ENCODE data around the gene TSEN34. TPM values are rescaled to one million over a fixed set of nuclear protein-coding genes. Genes with fewer than 3 reads are reported as not detected.

TSEN34 gene
- total RNA-seq = 22.6 TPM
- long read RNA-seq, transcript TSEN34-203 (4 exons, 1,349 nt) = major isoform, 42 of 86 reads
- long read RNA-seq, transcript TSEN34-201 (5 exons, 2,294 nt) = minor isoform, 28 of 86 reads
- long read RNA-seq, partial matches to known transcripts = 5 of 86 reads
- long read RNA-seq, other reads (novel, unspliced or antisense) = 8 of 86 reads

DNA sequence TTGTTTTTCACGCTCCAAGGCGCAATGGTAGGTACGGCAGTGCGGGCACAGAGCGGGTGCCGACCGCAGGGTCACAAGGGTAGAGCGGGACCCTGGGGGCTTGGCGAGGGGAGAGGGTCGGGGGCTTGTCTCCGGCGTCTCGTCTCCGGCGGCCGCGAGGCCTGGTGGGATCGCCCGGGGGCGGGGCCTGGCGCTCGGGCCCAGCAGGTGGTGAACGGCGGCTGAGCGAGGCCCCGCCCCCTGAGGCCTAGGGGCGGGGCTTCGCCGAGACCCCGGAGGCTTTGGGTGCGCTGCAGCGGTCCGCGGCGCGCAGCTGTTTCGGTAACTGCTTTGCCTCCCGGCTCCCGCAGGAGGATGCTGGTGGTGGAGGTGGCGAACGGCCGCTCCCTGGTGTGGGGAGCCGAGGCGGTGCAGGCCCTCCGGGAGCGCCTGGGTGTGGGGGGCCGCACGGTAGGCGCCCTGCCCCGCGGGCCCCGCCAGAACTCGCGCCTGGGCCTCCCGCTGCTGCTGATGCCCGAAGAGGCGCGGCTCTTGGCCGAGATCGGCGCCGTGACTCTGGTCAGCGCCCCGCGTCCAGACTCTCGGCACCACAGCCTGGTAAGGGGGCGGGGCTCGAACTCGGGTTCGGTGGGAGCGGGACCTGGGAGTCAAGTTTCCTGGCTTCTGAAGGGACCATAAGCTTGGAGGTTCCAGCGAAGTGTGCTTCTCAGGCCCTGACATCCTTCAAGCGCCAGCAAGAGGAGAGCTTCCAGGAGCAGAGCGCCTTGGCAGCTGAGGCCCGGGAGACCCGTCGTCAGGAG is at the start of gene TSEN34:
Gene TSEN34 (plus strand): TSS at position 298 of the 800 bp plus-strand sequence. CDS start 57 bp downstream, at position 355.
- peak; percentile 96 for DNase-seq (ENCODE audit: low spot score)
- intact Hi-C loops (cut with DNase I) = loop anchor here (1.0 to 2.0 kb wide), 2 partner anchors 9 to 14 kb away; partner anchors contain the start of gene RPS9

DNA sequence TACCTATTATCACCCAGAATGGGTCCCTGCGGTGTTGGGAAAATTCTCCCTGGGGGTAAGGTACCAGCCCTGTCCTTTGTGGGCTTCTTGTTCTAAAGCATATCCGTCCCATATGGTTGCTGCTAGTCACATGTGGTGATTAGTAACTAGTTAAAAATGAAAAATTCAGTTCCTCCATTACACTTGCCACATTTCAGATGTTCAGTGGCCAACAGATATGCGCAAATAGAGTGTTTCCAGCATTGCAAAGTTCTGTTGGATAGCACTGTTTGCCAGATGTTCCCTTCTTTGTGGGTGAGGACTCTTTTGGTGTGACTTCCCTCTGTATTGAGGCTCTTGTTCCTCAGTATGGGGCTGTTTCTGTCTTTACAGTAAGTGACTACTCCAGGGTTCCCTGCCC is 49.8 kb upstream of the TSEN34 start:
- intact Hi-C loops (cut with DNase I) = no loop called here
- no peak for DNase-seq (ENCODE audit: low spot score)

DNA sequence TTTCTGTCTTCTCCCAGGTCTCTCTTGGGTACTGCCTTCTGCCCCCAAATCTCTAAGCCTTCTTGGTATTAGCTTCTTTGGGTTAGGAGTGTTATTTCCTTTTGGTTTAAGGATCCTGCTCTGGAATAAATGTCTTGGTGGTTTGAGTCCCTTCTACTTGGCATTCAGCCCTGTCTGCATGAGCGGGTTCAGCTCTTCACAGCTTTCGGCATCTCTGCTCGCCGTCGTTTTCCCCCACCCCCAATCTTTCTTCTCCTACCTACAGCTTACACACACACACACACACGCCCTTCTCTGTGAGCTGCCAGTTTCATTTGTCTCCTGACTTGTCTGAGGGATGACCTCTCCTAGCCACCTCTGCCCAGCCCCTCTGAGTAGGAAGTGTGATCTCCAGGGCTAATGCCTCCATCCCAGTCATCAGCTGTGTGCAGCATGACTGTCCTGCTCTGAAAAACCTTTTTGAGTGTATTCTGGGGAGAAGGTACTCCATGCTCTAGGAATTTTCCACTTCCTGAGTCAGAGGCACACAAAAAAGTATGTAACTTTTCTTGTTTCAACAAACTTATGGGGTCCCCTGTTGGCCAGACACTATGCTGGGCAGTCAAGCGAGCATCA is 48.8 kb upstream of the TSEN34 start:
- DNase-seq (ENCODE audit: low spot score) = no peak
- intact Hi-C loops (cut with DNase I) = no loop called here

DNA sequence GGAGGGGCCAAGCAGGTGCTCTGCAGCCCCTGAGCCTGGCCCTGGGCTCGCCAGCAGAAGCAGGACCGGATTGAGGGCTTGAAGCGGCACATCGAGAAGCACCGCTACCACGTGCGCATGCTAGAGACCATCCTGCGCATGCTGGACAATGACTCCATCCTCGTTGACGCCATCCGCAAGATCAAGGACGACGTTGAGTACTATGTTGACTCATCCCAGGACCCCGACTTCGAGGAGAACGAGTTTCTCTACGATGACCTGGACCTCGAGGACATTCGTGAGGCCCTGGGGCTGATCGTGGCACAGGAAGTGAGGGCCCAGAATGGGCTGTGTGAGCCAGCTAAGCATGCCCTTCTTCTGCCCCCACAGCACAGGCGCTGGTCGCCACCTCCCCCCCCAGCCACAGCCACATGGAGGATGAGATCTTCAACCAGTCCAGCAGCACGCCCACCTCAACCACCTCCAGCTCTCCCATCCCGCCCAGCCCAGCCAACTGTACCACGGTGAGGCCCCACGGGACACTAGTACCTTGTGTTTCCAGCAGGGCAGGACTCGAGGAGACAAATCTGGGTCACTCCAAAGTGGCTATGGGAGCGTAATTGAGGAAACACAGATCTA is 45.5 kb upstream of the TSEN34 start:
- no peak for DNase-seq (ENCODE audit: low spot score)
- intact Hi-C loops (cut with DNase I) = no loop called here

- intact Hi-C loops (cut with DNase I) = no loop called here
- no peak for DNase-seq (ENCODE audit: low spot score)
These were observed 43.4 kb upstream of the TSEN34 start for GRCh38 chr19:54147676-54148075.

- no peak for DNase-seq (ENCODE audit: low spot score)
- intact Hi-C loops (cut with DNase I) = no loop called here
These were observed 43.0 kb upstream of the TSEN34 start for GRCh38 chr19:54148158-54148557.

DNA sequence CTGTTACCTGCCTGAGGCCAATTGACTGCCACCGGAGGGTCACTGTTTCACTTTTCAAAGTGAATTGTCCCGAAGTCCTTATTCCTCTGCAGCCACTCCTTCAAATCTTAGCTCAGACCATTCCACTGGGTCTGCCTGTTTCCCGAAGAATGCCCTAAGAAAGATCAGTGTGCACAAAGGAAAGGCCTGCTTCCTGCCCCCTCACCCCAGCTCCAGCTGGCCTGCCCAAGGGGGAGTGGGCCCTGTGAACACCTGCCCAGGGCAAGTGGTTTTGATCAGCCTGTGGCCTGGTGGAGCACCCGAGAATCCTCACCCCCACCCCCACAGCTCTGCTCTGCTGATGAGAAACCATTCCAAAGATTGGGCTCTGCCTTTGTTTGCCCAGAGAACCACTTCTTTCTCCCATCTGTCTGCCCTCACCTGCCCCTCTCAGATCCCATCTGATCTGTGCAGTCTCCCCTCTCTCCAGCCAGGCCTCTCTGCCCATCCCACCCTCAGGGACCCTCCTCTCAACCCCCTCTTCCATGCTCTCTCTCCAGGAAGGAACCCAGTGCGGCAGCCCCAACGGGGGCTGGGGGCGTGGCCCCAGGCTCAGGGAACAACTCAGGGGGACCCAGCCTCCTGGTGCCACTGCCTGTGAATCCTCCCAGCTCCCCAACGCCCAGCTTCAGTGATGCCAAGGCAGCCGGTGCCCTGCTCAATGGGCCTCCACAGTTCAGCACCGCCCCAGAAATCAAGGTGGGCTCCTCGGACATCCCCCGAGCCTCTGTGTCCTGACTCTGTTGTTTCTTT is 41.9 kb upstream of the TSEN34 start:
- intact Hi-C loops (cut with DNase I) = no loop called here
- no peak for DNase-seq (ENCODE audit: low spot score)

- DNase-seq (ENCODE audit: low spot score) = no peak
- intact Hi-C loops (cut with DNase I) = no loop called here
These were observed 39.6 kb upstream of the TSEN34 start for GRCh38 chr19:54151362-54152035.

DNA sequence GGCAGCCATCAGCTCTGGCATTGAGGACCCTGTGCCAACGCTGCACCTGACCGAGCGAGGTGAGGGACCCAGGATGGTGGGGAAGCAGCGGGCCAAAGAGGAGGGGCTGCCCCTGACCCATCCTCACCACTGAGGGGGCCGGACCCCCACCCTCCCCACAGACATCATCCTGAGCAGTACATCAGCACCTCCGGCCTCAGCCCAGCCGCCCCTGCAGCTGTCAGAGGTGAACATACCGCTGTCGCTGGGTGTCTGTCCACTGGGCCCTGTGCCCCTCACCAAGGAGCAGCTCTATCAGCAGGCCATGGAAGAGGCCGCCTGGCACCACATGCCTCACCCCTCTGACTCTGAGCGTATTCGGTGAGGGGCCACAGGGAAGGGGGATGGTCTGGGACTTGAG is 38.8 kb upstream of the TSEN34 start:
- DNase-seq (ENCODE audit: low spot score) = no peak
- intact Hi-C loops (cut with DNase I) = no loop called here

GRCh38 chr19:54152878-54153524 is 38.1 kb upstream of the TSEN34 start:
- no peak for DNase-seq (ENCODE audit: low spot score)
- intact Hi-C loops (cut with DNase I) = no loop called here

GRCh38 chr19:54153731-54154326 is 37.3 kb upstream of the TSEN34 start:
- DNase-seq (ENCODE audit: low spot score) = no peak
- intact Hi-C loops (cut with DNase I) = no loop called here

- DNase-seq (ENCODE audit: low spot score) = no peak
- intact Hi-C loops (cut with DNase I) = no loop called here
These were observed 36.3 kb upstream of the TSEN34 start for GRCh38 chr19:54154603-54155345.

GRCh38 chr19:54155694-54156093 is 35.4 kb upstream of the TSEN34 start:
- intact Hi-C loops (cut with DNase I) = no loop called here

GRCh38 chr19:54156490-54156889 is 34.6 kb upstream of the TSEN34 start:
- intact Hi-C loops (cut with DNase I) = no loop called here
- no peak for DNase-seq (ENCODE audit: low spot score)

More at GRCh38 chr19:54155694-54156093, 35.4 kb upstream of the TSEN34 start:
- no peak for DNase-seq (ENCODE audit: low spot score)

DNA sequence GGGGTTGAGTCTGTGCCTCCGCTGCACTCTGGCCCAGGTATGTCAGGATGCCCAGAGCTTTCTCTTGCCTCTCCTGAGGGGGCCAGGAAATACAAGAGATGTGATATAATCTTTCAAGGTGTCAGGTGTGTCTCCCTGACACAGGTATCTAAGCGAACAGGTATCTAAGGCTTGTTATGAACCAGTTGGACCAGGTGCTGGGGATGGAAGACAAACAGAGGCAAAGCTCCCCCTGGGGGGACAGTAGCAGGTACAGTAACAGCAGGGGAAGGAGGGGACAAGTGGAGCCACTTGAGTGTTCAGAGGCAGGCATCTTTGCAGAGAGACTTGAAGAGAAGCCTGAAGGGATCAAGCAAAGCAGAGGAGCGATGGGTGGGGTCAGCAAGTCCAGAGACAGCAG is 34.2 kb upstream of the TSEN34 start:
- DNase-seq (ENCODE audit: low spot score) = no peak
- intact Hi-C loops (cut with DNase I) = no loop called here

DNA sequence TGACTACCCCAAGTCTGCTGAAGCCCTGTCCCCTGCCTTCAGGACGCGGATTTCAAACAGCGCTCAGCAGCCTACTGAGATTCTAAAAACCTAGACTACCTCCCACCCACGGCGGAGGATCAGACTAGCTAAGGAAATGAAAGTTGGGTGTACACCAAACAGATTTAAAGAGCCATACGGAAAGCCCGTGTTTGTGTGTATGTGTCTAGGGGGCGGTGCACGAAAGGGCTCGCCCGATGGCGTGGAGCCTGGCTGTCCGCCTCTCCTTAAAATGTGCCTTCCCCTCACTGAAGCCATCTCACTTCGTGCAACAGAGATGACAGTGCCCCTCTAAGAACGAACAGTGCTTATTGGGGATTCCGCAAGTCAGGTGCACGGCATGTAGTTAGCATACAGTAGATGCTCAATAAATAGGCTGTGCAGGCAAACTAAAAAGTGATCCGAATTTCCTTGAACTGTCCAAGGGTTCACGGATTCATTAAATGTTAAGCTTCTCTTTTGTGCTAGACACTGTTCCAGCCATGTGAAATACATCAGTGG is 32.2 kb upstream of the TSEN34 start:
- intact Hi-C loops (cut with DNase I) = no loop called here
- DNase-seq (ENCODE audit: low spot score) = no peak

All from cardiac septum (tissue), 1 donor.